ENCODE results near the gene PLCH2. TPM values are rescaled to one million over a fixed set of nuclear protein-coding genes. Genes with fewer than 3 reads are reported as not detected.
A peak's percentile ranks its signal among the peaks of the same experiment; 100 is the strongest.

Gene PLCH2
- total and polyA plus RNA-seq, 9 of the 15 experiments (the other 6 are each of a cell fraction or from before 2014, with no cell fraction given) = 0.16 TPM; not detected in 8

- TF ChIP-seq TSHZ1 (CRISPR knock-in tag; IDR thresholded peaks at IDR 0.05) = no peak
- peak; percentile 5; the same call in 1 of the 2 replicates for TF ChIP-seq NCOR1 (IDR thresholded peaks at IDR 0.05)
- no peak for TF ChIP-seq ZNF511 (CRISPR knock-in tag; IDR thresholded peaks at IDR 0.05)
- TF ChIP-seq, protein P1, sequence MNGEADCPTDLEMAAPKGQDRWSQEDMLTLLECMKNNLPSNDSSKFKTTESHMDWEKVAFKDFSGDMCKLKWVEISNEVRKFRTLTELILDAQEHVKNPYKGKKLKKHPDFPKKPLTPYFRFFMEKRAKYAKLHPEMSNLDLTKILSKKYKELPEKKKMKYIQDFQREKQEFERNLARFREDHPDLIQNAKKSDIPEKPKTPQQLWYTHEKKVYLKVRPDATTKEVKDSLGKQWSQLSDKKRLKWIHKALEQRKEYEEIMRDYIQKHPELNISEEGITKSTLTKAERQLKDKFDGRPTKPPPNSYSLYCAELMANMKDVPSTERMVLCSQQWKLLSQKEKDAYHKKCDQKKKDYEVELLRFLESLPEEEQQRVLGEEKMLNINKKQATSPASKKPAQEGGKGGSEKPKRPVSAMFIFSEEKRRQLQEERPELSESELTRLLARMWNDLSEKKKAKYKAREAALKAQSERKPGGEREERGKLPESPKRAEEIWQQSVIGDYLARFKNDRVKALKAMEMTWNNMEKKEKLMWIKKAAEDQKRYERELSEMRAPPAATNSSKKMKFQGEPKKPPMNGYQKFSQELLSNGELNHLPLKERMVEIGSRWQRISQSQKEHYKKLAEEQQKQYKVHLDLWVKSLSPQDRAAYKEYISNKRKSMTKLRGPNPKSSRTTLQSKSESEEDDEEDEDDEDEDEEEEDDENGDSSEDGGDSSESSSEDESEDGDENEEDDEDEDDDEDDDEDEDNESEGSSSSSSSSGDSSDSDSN (IDR thresholded peaks at IDR 0.05; ENCODE audit: borderline replicate concordance in 1 of 2, low read depth in 2 of 2, low read length in 2 of 2) = no peak; a peak in 1 of 4 replicates
- no peak for TF ChIP-seq CHD2 (IDR thresholded peaks at IDR 0.05; ENCODE audit: low read depth, low read length)
- TF ChIP-seq HDAC1 (IDR thresholded peaks at IDR 0.05) = no peak; a peak in 1 of 4 replicates
- TF ChIP-seq ZC3H11A (IDR thresholded peaks at IDR 0.05; ENCODE audit: low read depth, low read length) = no peak
- TF ChIP-seq ZKSCAN1 (IDR thresholded peaks at IDR 0.05; ENCODE audit: low read depth, low read length) = 0 out of 2 replicates have a peak, but pooled peaks have one; percentile 13
- TF ChIP-seq STAT5B (CRISPR knock-in tag; IDR thresholded peaks at IDR 0.05) = no peak
- no peak for TF ChIP-seq HNRNPUL1 (IDR thresholded peaks at IDR 0.05; ENCODE audit: low read length)
- no peak for TF ChIP-seq ZFP1 (CRISPR knock-in tag; IDR thresholded peaks at IDR 0.05)
- TF ChIP-seq CCNT2 (IDR thresholded peaks at IDR 0.05; ENCODE audit: borderline replicate concordance, extremely low read depth, insufficient read length, low read depth, low read length) = no peak
- TF ChIP-seq E2F8 (IDR thresholded peaks at IDR 0.05; ENCODE audit: low read depth, partially characterized antibody) = no peak
- peak; percentile 98 for TF ChIP-seq HNRNPK (IDR thresholded peaks at IDR 0.05; ENCODE audit: low read depth, low read length, poor library complexity, severe bottlenecking)
These were observed 69.8 kb downstream of the PLCH2 start (continued) for GRCh38 chr1:2545754-2546514.
